Suprapubic skin (tissue), 4 donors: Measurements from ENCODE around the gene NPBWR2.

ENCODE experiments used
- CTCF ChIP-seq, 2 donors: fragments of 200-600 bp in 1 of 2; fragments of 450-650 bp in 1 of 2; sonication (generic) in 1 of 2; IDR thresholded peaks; one replicate each; pipeline ENCODE4 v1.5.1; 2016 to 2019; ENCODE audit warnings: antibody characterized with exemption in 2 of 2, mild to moderate bottlenecking in 1 of 2, moderate library complexity in 1 of 2
- POLR2A ChIP-seq, 2 donors: fragments of 450-650 bp; IDR thresholded peaks; one replicate each; pipeline ENCODE4 v1.6.1; 2017; ENCODE audit warnings: antibody characterized with exemption in 2 of 2, mild to moderate bottlenecking in 2 of 2, moderate library complexity in 2 of 2
- POLR2AphosphoS5 ChIP-seq, 3 donors: sonication (generic); formaldehyde crosslinking; IDR thresholded peaks; one replicate each; pipeline ENCODE4 v1.6.1; 2017; ENCODE audit warnings: antibody characterized with exemption in 3 of 3

GRCh38 chr20:64093013-64093503 lies 14.3 kb downstream of the NPBWR2 start:
- TF ChIP-seq CTCF (IDR thresholded peaks at IDR 0.05) (no peak), POLR2A (IDR thresholded peaks at IDR 0.05) (no peak), POLR2AphosphoS5 (IDR thresholded peaks at IDR 0.05) (no peak)
